SK-N-SH treated with all-trans-retinoic acid at 6 μM for 48 hours (cell line): ENCODE results near the gene GPHN.

Source experiments
- BACH2 ChIP-seq: fragments of 250-450 bp; sonication (Bioruptor Pico); IDR thresholded peaks from 2 replicates; pipeline ENCODE4 v1.9.0; 2021; ENCODE audit warnings: mild to moderate bottlenecking, borderline replicate concordance
- CSDC2 ChIP-seq: fragments of 250-450 bp; sonication (Bioruptor Pico); IDR thresholded peaks from 2 replicates; pipeline ENCODE4 v1.5.0; 2020; ENCODE audit warnings: mild to moderate bottlenecking, moderate library complexity
- GLIS3 ChIP-seq: fragments of 250-450 bp; sonication (Bioruptor Pico); IDR thresholded peaks from 2 replicates; pipeline ENCODE4 v1.5.0; 2020; ENCODE audit warnings: mild to moderate bottlenecking, moderate library complexity
- ISL1 ChIP-seq: fragments of 250-450 bp; sonication (Bioruptor Pico); IDR thresholded peaks from 2 replicates; pipeline ENCODE4 v2.1.2; 2022; ENCODE audit warnings: mild to moderate bottlenecking, moderate library complexity
- OSR1 ChIP-seq: fragments of 250-450 bp; sonication (Bioruptor Pico); IDR thresholded peaks from 2 replicates; pipeline ENCODE4 v1.8.0; 2022; ENCODE audit warnings: moderate library complexity, mild to moderate bottlenecking, inconsistent platforms
- TCF4 ChIP-seq: fragments of 250-450 bp; sonication (Bioruptor Pico); IDR thresholded peaks from 2 replicates; pipeline ENCODE4 v1.8.0; 2021; ENCODE audit warnings: mild to moderate bottlenecking, moderate library complexity, borderline replicate concordance
- ZFP30 ChIP-seq: fragments of 450-650 bp; formaldehyde crosslinking; IDR thresholded peaks from 2 replicates; pipeline ENCODE4 v1.5.0; 2022; ENCODE audit warnings: mild to moderate bottlenecking, moderate library complexity
- TF ChIP-seq, protein P1 (sequence below): fragments of 250-450 bp; sonication (Bioruptor Pico); IDR thresholded peaks from 2 replicates; pipeline ENCODE4 v1.8.0; 2021; ENCODE audit warnings: low read depth, mild to moderate bottlenecking, moderate library complexity, borderline replicate concordance

DNA sequence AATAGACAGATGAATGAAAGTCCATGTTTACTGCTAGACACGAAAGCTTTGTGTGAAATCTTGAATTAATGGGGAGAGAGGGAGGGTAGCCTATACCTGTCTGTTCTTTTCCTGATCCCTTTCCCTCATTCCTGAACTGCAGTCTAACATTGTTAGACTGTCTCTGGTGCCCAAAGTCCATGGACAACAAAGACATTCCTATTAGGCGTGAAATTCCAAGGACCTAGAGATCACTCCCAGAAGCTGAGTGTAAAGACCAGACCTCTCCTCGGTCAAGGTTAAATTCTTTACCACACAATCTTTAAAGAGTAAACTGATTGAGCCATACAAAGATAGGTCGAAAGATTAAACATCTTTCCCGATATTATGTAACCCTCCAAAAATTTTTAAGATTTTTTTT is 410.6 kb downstream of the GPHN start:
- TF ChIP-seq GLIS3 (CRISPR knock-in tag) (no peak), OSR1 (CRISPR knock-in tag) (no peak), TCF4 (no peak), ZFP30 (CRISPR knock-in tag) (no peak), CSDC2 (CRISPR knock-in tag) (no peak), BACH2 (CRISPR knock-in tag) (no peak), ISL1 (CRISPR knock-in tag) (no peak)
- TF ChIP-seq, protein P1, sequence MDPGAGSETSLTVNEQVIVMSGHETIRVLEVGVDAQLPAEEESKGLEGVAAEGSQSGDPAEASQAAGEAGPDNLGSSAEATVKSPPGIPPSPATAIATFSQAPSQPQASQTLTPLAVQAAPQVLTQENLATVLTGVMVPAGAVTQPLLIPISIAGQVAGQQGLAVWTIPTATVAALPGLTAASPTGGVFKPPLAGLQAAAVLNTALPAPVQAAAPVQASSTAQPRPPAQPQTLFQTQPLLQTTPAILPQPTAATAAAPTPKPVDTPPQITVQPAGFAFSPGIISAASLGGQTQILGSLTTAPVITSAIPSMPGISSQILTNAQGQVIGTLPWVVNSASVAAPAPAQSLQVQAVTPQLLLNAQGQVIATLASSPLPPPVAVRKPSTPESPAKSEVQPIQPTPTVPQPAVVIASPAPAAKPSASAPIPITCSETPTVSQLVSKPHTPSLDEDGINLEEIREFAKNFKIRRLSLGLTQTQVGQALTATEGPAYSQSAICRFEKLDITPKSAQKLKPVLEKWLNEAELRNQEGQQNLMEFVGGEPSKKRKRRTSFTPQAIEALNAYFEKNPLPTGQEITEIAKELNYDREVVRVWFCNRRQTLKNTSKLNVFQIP, result no peak
